ENCODE measurements around the gene GPR12.

GPR12 gene

GRCh38 chr13:26716984-26717383, 43.6 kb downstream of the GPR12 start:
- no peak for TF ChIP-seq POLR2AphosphoS5 (IDR thresholded peaks at IDR 0.05; ENCODE audit: borderline replicate concordance, low read depth, low read length)
- no peak for TF ChIP-seq EZH2 (IDR thresholded peaks at IDR 0.05)
- no peak for TF ChIP-seq FOXP2 (optimal IDR thresholded peaks at IDR 0.05; ENCODE audit: control extremely low read depth, extremely low read length, insufficient read depth)
- DNase-seq (ENCODE audit: low read depth, low spot score) = no peak
- Histone ChIP-seq H3K9me3 (ENCODE audit: low read depth, low read length) (no peaks in the 10 kb centered on the region), H3K27ac (no peak overlapping the region), H3K9ac (ENCODE audit: insufficient read length) (no peak overlapping the region), H3K36me3 (ENCODE audit: insufficient read depth, low read length) (no peaks in the 10 kb centered on the region), H3K4me3 (no peak overlapping the region)

- Histone ChIP-seq H3K4me3 (no peak overlapping the region), H3K9me3 (ENCODE audit: low read depth, low read length) (no peaks in the 10 kb centered on the region), H3K27ac (no peak overlapping the region), H3K9ac (ENCODE audit: insufficient read length) (no peak overlapping the region), H3K36me3 (ENCODE audit: insufficient read depth, low read length) (no peaks in the 10 kb centered on the region)
- no peak for TF ChIP-seq FOXP2 (optimal IDR thresholded peaks at IDR 0.05; ENCODE audit: control extremely low read depth, extremely low read length, insufficient read depth)
- TF ChIP-seq EZH2 (IDR thresholded peaks at IDR 0.05) = no peak
- TF ChIP-seq POLR2AphosphoS5 (IDR thresholded peaks at IDR 0.05; ENCODE audit: borderline replicate concordance, low read depth, low read length) = no peak
- no peak for DNase-seq (ENCODE audit: low read depth, low spot score)
Measured at GRCh38 chr13:26713341-26713740, 47.2 kb downstream of the GPR12 start.

- no peak overlapping the region for H3K9ac ChIP-seq (ENCODE audit: insufficient read length)
- H3K4me3 ChIP-seq = no peak overlapping the region
- H3K27ac ChIP-seq = no peak overlapping the region
- H3K36me3 ChIP-seq (ENCODE audit: insufficient read depth, low read length) = no peaks in the 10 kb centered on the region
- H3K9me3 ChIP-seq (ENCODE audit: low read depth, low read length) = no peaks in the 10 kb centered on the region
- DNase-seq (ENCODE audit: low read depth, low spot score) = no peak
- TF ChIP-seq POLR2AphosphoS5 (IDR thresholded peaks at IDR 0.05; ENCODE audit: borderline replicate concordance, low read depth, low read length) (no peak), FOXP2 (optimal IDR thresholded peaks at IDR 0.05; ENCODE audit: control extremely low read depth, extremely low read length, insufficient read depth) (no peak), EZH2 (IDR thresholded peaks at IDR 0.05) (no peak)
Measured at GRCh38 chr13:26711211-26711610, 49.4 kb downstream of the GPR12 start.

DNA sequence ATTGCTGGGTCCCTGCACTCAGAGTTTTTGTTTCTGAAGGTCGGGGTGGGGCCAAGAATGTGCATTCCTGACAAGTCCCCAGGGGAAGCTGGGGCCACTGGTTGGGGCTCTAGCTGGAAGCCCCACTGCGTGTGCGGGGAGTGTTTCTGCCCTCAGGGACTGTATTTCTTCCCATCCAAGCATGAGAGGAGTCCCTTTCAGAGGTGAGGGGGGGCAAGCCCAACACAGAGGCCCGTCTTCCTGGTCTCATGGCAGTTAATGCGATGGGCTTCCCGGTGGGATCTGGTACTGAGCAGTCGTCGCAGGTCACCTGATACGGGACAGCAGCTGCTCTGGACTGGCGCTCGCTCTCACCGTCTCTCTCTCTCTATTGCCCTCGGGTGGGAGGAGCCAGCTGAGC, 50.4 kb downstream of the GPR12 start:
- Histone ChIP-seq H3K9ac (ENCODE audit: insufficient read length) (no peak overlapping the region), H3K9me3 (ENCODE audit: low read depth, low read length) (no peaks in the 10 kb centered on the region), H3K27ac (no peak overlapping the region), H3K4me3 (no peak overlapping the region), H3K36me3 (ENCODE audit: insufficient read depth, low read length) (no peaks in the 10 kb centered on the region)
- TF ChIP-seq POLR2AphosphoS5 (IDR thresholded peaks at IDR 0.05; ENCODE audit: borderline replicate concordance, low read depth, low read length) (no peak), FOXP2 (optimal IDR thresholded peaks at IDR 0.05; ENCODE audit: control extremely low read depth, extremely low read length, insufficient read depth) (no peak), EZH2 (IDR thresholded peaks at IDR 0.05) (no peak)
- DNase-seq (ENCODE audit: low read depth, low spot score) = no peak

DNA sequence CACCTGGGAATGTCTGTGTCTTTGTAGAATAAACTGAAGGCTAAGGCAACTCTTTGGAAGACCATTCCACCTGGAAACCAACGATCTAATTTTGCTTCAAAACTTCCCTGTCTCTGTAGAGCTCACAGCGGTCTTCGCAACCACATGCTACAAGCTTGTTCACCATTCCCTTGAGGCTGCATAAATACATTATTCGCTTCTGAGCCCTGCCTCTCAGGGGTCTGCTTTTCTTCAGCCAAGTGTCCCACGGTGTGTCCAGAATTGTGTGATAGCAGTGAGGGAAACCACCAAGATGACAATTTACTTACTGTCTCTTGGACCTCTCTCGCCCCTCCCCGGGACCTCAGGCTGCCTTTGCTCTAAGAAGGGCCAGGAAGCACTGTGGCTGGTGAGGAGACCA, 51.1 kb downstream of the GPR12 start:
- H3K36me3 ChIP-seq (ENCODE audit: insufficient read depth, low read length) = no peaks in the 10 kb centered on the region
- no peak overlapping the region for H3K9ac ChIP-seq (ENCODE audit: insufficient read length)
- TF ChIP-seq FOXP2 (optimal IDR thresholded peaks at IDR 0.05; ENCODE audit: control extremely low read depth, extremely low read length, insufficient read depth) (no peak), POLR2AphosphoS5 (IDR thresholded peaks at IDR 0.05; ENCODE audit: borderline replicate concordance, low read depth, low read length) (no peak), EZH2 (IDR thresholded peaks at IDR 0.05) (no peak)
- no peak overlapping the region for H3K27ac ChIP-seq
- no peak for DNase-seq (ENCODE audit: low read depth, low spot score)
- no peaks in the 10 kb centered on the region for H3K9me3 ChIP-seq (ENCODE audit: low read depth, low read length)
- no peak overlapping the region for H3K4me3 ChIP-seq

DNA sequence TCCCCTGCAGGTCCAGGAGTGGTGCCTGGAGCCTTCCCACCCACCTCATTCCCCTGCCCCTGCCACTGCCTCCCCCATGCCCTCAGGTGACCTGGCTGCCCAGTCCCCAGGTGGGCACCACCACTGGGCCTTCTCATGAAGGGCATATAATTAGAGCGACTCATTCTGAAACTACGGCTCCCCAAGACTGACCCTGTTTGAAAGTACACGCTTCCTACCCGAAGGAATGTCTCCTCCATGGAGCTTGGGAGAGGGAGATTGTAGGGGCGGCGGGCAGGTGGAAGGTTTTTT, 52.6 kb downstream of the GPR12 start:
- Histone ChIP-seq H3K9ac (ENCODE audit: insufficient read length) (no peak overlapping the region), H3K4me3 (no peak overlapping the region), H3K9me3 (ENCODE audit: low read depth, low read length) (no peaks in the 10 kb centered on the region), H3K27ac (no peak overlapping the region), H3K36me3 (ENCODE audit: insufficient read depth, low read length) (no peaks in the 10 kb centered on the region)
- no peak for DNase-seq (ENCODE audit: low read depth, low spot score)
- no peak for TF ChIP-seq FOXP2 (optimal IDR thresholded peaks at IDR 0.05; ENCODE audit: control extremely low read depth, extremely low read length, insufficient read depth)
- TF ChIP-seq EZH2 (IDR thresholded peaks at IDR 0.05) = no peak
- TF ChIP-seq POLR2AphosphoS5 (IDR thresholded peaks at IDR 0.05; ENCODE audit: borderline replicate concordance, low read depth, low read length) = no peak

DNA sequence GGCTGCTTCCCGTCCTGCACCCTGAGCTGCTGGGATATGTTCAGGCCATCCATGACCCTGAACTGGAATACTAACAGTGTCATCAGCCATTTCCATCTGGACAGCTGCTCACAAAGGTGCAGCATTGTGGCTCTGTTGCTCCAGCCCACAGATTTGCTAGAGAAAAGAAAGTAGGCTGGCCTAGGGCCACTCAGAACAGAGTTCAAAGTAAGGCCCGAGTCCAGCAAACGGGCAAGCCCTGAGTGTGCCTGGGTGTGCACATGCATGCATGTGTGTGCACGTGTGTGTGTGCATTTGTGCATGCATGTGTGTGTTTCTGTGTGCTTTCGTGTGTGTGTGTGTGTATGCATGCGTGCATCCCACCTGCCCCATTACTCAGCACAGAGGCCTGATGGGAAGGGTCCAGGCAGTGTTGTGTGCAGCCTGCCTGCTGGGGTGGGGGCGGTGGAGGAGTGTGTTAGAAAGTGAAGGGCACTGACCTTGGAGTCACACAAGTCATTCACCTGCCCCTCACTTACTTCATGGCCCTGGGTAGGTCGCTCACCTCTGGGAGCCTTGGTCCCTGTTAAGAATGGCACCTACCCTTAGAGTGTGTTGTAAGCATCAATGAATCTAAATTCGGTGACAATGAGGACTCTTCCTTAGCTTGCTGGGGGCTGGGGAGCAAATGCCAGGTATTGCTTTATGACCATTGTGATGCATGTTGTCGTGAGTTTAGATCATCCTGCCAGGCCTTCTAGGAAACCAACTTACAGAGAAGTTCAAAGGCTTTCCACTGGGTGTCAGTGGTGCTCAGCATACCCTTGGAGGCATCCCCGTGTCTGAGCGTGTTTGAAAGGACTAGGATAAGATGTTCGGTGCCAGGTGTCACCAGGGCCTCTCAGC, 53.2 kb downstream of the GPR12 start:
- Histone ChIP-seq H3K9me3 (ENCODE audit: low read depth, low read length) (no peaks in the 10 kb centered on the region), H3K4me3 (no peak overlapping the region), H3K9ac (ENCODE audit: insufficient read length) (no peak overlapping the region), H3K36me3 (ENCODE audit: insufficient read depth, low read length) (no peaks in the 10 kb centered on the region), H3K27ac (no peak overlapping the region)
- DNase-seq (ENCODE audit: low read depth, low spot score) = no peak
- no peak for TF ChIP-seq POLR2AphosphoS5 (IDR thresholded peaks at IDR 0.05; ENCODE audit: borderline replicate concordance, low read depth, low read length)
- TF ChIP-seq FOXP2 (optimal IDR thresholded peaks at IDR 0.05; ENCODE audit: control extremely low read depth, extremely low read length, insufficient read depth) = no peak
- no peak for TF ChIP-seq EZH2 (IDR thresholded peaks at IDR 0.05)

GRCh38 chr13:26706381-26706780, 54.2 kb downstream of the GPR12 start:
- H3K36me3 ChIP-seq (ENCODE audit: insufficient read depth, low read length) = no peaks in the 10 kb centered on the region
- TF ChIP-seq EZH2 (IDR thresholded peaks at IDR 0.05) = no peak
- TF ChIP-seq FOXP2 (optimal IDR thresholded peaks at IDR 0.05; ENCODE audit: control extremely low read depth, extremely low read length, insufficient read depth) = no peak
- no peak for TF ChIP-seq POLR2AphosphoS5 (IDR thresholded peaks at IDR 0.05; ENCODE audit: borderline replicate concordance, low read depth, low read length)
- no peak for DNase-seq (ENCODE audit: low read depth, low spot score)
- no peak overlapping the region for H3K27ac ChIP-seq
- H3K9me3 ChIP-seq (ENCODE audit: low read depth, low read length) = no peaks in the 10 kb centered on the region
- H3K9ac ChIP-seq (ENCODE audit: insufficient read length) = no peak overlapping the region
- no peak overlapping the region for H3K4me3 ChIP-seq

GRCh38 chr13:26705536-26705935, 55.0 kb downstream of the GPR12 start:
- Histone ChIP-seq H3K36me3 (ENCODE audit: insufficient read depth, low read length) (no peaks in the 10 kb centered on the region), H3K9me3 (ENCODE audit: low read depth, low read length) (no peaks in the 10 kb centered on the region), H3K27ac (no peak overlapping the region), H3K9ac (ENCODE audit: insufficient read length) (no peak overlapping the region), H3K4me3 (no peak overlapping the region)
- DNase-seq (ENCODE audit: low read depth, low spot score) = no peak
- no peak for TF ChIP-seq FOXP2 (optimal IDR thresholded peaks at IDR 0.05; ENCODE audit: control extremely low read depth, extremely low read length, insufficient read depth)
- TF ChIP-seq EZH2 (IDR thresholded peaks at IDR 0.05) = no peak
- no peak for TF ChIP-seq POLR2AphosphoS5 (IDR thresholded peaks at IDR 0.05; ENCODE audit: borderline replicate concordance, low read depth, low read length)
